Endodermal cell (in vitro differentiated cells): ENCODE data around the gene ZNF507. TPM values are rescaled to one million over a fixed set of nuclear protein-coding genes. Genes with fewer than 3 reads are reported as not detected.
A peak's percentile ranks its signal among the peaks of the same experiment; 100 is the strongest.
"Not testable (repeated sequence)": the region's sequence is repeated elsewhere in the genome, so short reads cannot be mapped to it uniquely, and the experiment has no call there.

Source experiments
- DNase-seq: peaks from one replicate; pipeline ENCODE4 v3.0.0-alpha.2; 2017
- H3K27ac ChIP-seq: 2 replicates; pipeline ENCODE4 v1.5.1; 2013; ENCODE audit warnings: mild to moderate bottlenecking, low read depth, low read length, moderate library complexity
- H3K27me3 ChIP-seq: 2 replicates; pipeline ENCODE4 v1.6.1; 2013; ENCODE audit warnings: mild to moderate bottlenecking, low read length, moderate library complexity; ENCODE audit not compliant: insufficient read depth, control insufficient read depth, poor library complexity, severe bottlenecking
- H3K36me3 ChIP-seq: 2 replicates; pipeline ENCODE4 v1.7.0; 2013; ENCODE audit warnings: mild to moderate bottlenecking, low read length, moderate library complexity; ENCODE audit not compliant: control insufficient read depth, insufficient read depth
- H3K4me1 ChIP-seq: one replicate; pipeline ENCODE4 v1.7.0; 2013; ENCODE audit warnings: low read length; ENCODE audit not compliant: control insufficient read depth, insufficient read depth
- H3K4me3 ChIP-seq: 2 replicates; pipeline ENCODE4 v1.5.1; 2013; ENCODE audit warnings: mild to moderate bottlenecking, low read length, moderate library complexity
- H3K9ac ChIP-seq: 2 replicates; pipeline ENCODE4 v1.6.1; 2013; ENCODE audit warnings: mild to moderate bottlenecking, low read length, moderate library complexity; ENCODE audit not compliant: poor library complexity, severe bottlenecking; ENCODE audit errors: extremely low read depth
- H3K9me3 ChIP-seq: 2 replicates; pipeline ENCODE4 v1.6.1; 2013; ENCODE audit warnings: mild to moderate bottlenecking, low read length, moderate library complexity; ENCODE audit not compliant: control insufficient read depth
- H3K27ac Mint-ChIP-seq: 2 replicates; pipeline ENCODE4 v1.8.0; 2020; ENCODE audit warnings: mixed read lengths
- H3K27me3 Mint-ChIP-seq: 2 replicates; pipeline ENCODE4 v1.8.0; 2021; ENCODE audit warnings: mild to moderate bottlenecking, mixed read lengths; ENCODE audit not compliant: insufficient read depth
- H3K36me3 Mint-ChIP-seq: 2 replicates; pipeline ENCODE4 v1.8.0; 2020; ENCODE audit warnings: low read depth, mixed read lengths
- H3K4me1 Mint-ChIP-seq: 2 replicates; pipeline ENCODE4 v1.8.0; 2020; ENCODE audit warnings: mixed read lengths
- H3K4me3 Mint-ChIP-seq: 2 replicates; pipeline ENCODE4 v1.8.0; 2020; ENCODE audit warnings: mild to moderate bottlenecking, moderate library complexity, mixed read lengths
- H3K9me3 Mint-ChIP-seq: 2 replicates; pipeline ENCODE4 v1.8.0; 2020; ENCODE audit warnings: mild to moderate bottlenecking, mixed read lengths
- CTCF ChIP-seq: fragments of 200-600 bp; sonication (generic); conservative IDR thresholded peaks from 2 replicates; pipeline ENCODE4 v1.5.0; 2021; ENCODE audit warnings: antibody characterized with exemption, mild to moderate bottlenecking
- WGBS, 2 experiments: methylation state at CpG; one replicate each; pipeline versions ENCODE4 v1.1.5 to v1.1.7; 2013; ENCODE audit warnings: missing lambda C conversion rate in 2 of 2, mixed read lengths in 1 of 2; ENCODE audit not compliant: insufficient coverage in 1 of 2, insufficient read length in 1 of 2; 5-methylcytosine and 5-hydroxymethylcytosine counted together
- total RNA-seq, 2 donors: library from RNA; stranded (reverse); fragmentation: NEBNext Ultra II Directional in 1 of 2; extraction: Animal tissue kit (Norgen Biotek cat#: 25700) in 1 of 2; gene quantifications; 2 replicates in 1 of 2; 3 replicates in 1 of 2; pipeline ENCODE4 v1.2.1, GENCODE V29; 2021

Gene ZNF507
- total RNA-seq, 2 donors from 2014 or later: 28.0 to 32.5 TPM

- Histone ChIP-seq H3K4me1 (no peaks in the 10 kb centered on the region), H3K36me3 (peaks cover 43% of the 10 kb centered on the region), H3K9ac (no peak overlapping the region), H3K27ac (no peak overlapping the region), H3K4me3 (no peak overlapping the region), H3K9me3 (no peaks in the 10 kb centered on the region), H3K27me3 (no peaks in the 10 kb centered on the region)
- WGBS, 2 experiments: 72 to 80% methylated on average over 4 to 7 of the region's 7 CpGs
- Mint-ChIP-seq H3K4me3 (no peak overlapping the region), H3K36me3 (peaks cover 59% of the 10 kb centered on the region), H3K27me3 (no peaks in the 10 kb centered on the region), H3K4me1 (peaks cover 7% of the 10 kb centered on the region), H3K27ac (peak overlapping the region; percentile 55), H3K9me3 (no peaks in the 10 kb centered on the region)
- no peak for TF ChIP-seq CTCF
- no peak for DNase-seq
Measured at GRCh38 chr19:32421589-32422361, 76.4 kb downstream of the ZNF507 start.

GRCh38 chr19:32422435-32422834, 77.0 kb downstream of the ZNF507 start:
- H3K36me3 ChIP-seq: peaks cover 43% of the 10 kb centered on the region
- H3K27ac ChIP-seq: no peak overlapping the region
- no peaks in the 10 kb centered on the region for H3K27me3 Mint-ChIP-seq
- H3K4me1 Mint-ChIP-seq: peaks cover 13% of the 10 kb centered on the region
- no peak for TF ChIP-seq CTCF
- no peak for DNase-seq
- H3K4me3 ChIP-seq: no peak overlapping the region
- WGBS, 2 experiments: 78 to 92% methylated on average over 1 to 2 of the region's 3 CpGs
- H3K9me3 Mint-ChIP-seq: no peaks in the 10 kb centered on the region
- H3K4me1 ChIP-seq: no peaks in the 10 kb centered on the region
- peaks cover 58% of the 10 kb centered on the region for H3K36me3 Mint-ChIP-seq
- no peak overlapping the region for H3K4me3 Mint-ChIP-seq
- H3K27ac Mint-ChIP-seq: peak overlapping the region; percentile 48
- H3K9ac ChIP-seq: no peak overlapping the region
- no peaks in the 10 kb centered on the region for H3K27me3 ChIP-seq
- H3K9me3 ChIP-seq: no peaks in the 10 kb centered on the region

GRCh38 chr19:32423944-32424343, 78.5 kb downstream of the ZNF507 start:
- Mint-ChIP-seq H3K4me1 (peaks cover 15% of the 10 kb centered on the region), H3K36me3 (peaks cover 64% of the 10 kb centered on the region)
- not testable (repeated sequence) for H3K9ac ChIP-seq, H3K4me3 ChIP-seq, DNase-seq, H3K9me3 ChIP-seq, H3K27me3 Mint-ChIP-seq, H3K4me3 Mint-ChIP-seq, H3K27ac ChIP-seq, H3K9me3 Mint-ChIP-seq, H3K4me1 ChIP-seq, H3K27ac Mint-ChIP-seq, H3K27me3 ChIP-seq
- H3K36me3 ChIP-seq: peaks cover 40% of the 10 kb centered on the region
- 85 to 94% methylated on average over 2 to 3 of the region's 3 CpGs for WGBS, 2 experiments
